IPS-NIHi7 (cell line): ENCODE measurements around the gene ALPG.
"Not testable (repeated sequence)": the region's sequence is repeated elsewhere in the genome, so short reads cannot be mapped to it uniquely, and the experiment has no call there.

Experiments used
- DNase-seq: peaks from one replicate; pipeline ENCODE4 v3.0.0; 2012; ENCODE audit warnings: mixed read lengths; ENCODE audit errors: extremely low spot score

The ALPG gene

DNA sequence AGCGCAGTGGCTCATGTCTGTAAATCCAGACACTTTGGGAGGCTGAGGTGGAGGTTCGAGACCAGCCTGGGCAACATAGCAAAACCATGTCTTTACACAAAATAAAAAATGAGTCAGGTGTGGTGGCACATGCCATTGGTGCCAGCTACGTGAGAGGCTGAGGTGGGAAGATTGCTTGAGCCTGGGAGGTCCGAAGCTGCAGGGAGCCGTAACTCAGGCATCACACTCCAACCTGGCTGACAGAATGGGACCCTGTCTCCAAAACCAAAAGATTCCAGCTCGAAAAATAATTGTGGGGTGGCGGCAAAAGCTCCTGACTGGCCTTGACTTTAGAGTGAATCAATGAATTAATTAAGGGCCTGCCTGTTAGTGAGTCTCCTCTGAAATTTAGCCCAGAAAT lies 29.3 kb upstream of the ALPG start:
- no peak for DNase-seq

DNA sequence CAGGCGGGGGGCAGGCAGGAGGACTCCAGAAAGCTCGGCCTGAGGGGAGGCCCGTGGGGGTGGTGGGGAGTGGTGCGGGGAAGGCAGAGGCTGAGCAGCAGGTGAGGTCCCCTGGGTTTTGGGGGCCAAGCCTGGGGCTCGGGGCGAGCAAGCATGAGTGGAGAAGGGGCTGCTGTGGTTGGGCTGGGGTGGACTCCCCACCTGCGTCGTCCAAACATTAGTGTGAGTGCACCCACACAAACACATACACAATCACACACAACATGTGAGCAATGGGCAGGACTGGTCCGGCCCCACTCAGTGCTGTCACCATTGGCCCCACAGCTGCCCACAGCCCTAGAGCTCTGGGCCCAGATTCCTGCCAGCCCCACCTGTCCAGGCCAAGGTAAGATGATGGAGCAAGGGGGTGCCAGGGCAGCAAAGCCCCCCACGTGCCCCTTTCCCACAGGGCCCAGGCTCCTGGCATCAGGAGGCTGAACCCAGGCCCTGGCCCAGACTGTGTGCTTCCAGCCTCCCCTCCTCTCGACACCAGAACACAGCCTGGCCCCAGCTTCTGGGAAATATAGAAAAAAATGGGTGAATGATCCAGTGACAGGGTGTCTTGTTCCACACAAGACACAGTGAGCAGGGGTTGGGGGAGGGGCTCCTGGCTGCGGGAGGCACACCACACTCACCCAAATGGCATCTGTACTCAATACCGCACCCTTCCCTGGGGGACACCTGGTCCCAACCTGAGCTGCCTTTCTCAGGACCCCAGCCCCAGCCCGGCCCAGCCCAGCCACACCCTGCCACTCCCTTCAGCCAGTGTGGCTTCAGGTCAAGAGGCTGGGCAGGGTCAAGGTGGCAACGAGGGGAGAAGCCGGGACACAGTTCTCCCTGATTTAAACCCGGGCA lies 28.6 kb upstream of the ALPG start:
- no peak for DNase-seq

- not testable (repeated sequence) for DNase-seq
Observed at GRCh38 chr2:232378735-232379151, 27.9 kb upstream of the ALPG start, which contains the start of gene ALPP. ALPP (plus strand) TSS chr2:232378751; CDS start chr2:232378803, 52 bp downstream.

- DNase-seq, result not testable (repeated sequence)
Observed at GRCh38 chr2:232379610-232380590, 26.7 kb upstream of the ALPG start.

GRCh38 chr2:232381204-232382031 lies 25.2 kb upstream of the ALPG start:
- DNase-seq, result not testable (repeated sequence)

- DNase-seq, result no peak
Observed at GRCh38 chr2:232382331-232383225, 24.1 kb upstream of the ALPG start.

GRCh38 chr2:232384466-232384865 lies 22.2 kb upstream of the ALPG start:
- DNase-seq, result no peak

- DNase-seq, result not testable (repeated sequence)
Observed at GRCh38 chr2:232385058-232385457, 21.6 kb upstream of the ALPG start.

DNA sequence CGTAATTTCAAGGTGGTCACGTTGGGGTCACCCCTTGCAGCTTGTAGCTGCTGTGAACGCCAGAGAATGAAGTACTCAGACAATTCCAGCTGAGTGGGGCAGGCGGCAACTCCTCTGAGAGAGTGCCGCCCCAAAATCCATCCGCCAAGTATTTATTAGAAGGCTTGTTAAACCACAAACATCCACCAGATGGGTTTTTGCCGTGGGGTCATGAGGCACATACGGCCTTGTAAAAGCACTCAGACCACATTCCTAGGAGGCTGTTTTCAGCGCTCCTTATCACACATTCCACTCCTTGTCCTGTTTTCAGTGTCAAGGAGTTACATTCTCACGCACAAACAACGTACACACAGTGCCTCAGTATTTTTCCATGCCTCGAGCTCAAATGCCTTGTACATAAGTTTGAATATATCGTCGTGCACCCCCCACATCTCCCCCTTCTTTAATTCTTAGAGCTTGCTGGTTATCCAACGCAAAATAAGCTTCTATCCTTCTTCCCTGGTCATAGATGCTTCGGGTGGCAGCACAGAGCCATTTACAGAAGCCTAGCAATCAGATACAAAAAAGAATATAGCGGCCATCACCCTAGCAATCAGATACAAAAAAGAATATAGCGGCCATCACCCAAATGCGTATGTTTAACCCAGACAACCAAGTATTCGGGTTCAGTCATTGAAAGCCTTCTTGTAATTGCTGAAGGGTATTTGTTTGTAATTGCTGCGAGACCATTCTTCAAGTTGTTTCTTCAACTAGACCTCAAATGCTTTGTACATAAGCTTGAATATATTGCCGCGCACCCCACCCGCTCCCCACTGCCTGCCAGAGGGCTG lies 20.8 kb upstream of the ALPG start:
- no peak for DNase-seq

DNA sequence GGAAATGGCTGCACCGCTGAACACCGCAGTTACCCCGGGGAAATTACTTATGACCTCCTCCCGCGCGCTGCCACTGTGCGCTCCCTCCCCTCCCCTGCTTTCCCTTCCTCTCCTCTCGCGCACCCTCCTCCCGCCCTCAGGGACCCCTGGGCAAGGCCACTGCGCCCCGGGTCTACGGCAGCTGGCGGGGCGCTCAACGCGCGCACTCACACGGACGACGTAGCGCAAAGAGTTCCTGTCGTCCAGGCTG lies 20.2 kb upstream of the ALPG start:
- no peak for DNase-seq

DNA sequence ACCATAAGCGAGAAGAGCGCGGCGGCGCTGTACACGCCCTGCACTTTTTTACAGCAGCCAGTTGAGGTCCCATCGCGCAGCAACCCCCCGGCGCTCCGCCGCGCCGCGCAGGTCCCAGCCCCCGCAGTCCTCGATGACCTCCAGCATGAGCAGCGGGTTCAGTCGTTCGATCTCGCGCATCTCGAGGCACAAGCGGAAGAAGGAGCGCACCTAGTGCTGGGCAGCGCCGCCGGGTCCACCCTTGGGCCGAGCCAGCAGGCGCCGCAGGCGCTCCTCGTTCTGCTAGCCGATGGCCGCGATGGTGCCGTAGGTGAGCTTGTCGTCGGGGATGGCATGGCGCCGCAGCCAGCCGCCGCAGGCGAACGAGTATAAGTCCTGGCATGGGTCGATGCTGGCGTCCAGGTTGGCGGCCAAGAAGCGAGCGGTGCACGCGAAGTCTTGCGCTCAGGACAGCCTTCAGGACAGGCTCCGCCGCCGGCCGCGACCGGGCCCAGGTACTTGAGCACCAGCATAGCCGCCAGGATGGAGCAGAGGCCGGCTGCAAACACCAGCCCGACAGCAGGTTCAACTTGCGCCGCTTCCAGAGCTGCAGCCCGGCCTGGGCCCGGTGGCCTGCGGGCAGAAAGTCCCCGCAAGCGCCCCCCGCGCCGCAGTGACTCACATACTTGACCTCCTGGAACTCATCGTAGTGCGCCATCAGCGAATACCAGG lies 19.7 kb upstream of the ALPG start:
- DNase-seq, result peak; percentile 46

GRCh38 chr2:232387451-232388171 lies 19.0 kb upstream of the ALPG start:
- DNase-seq, result peak; percentile 45

DNA sequence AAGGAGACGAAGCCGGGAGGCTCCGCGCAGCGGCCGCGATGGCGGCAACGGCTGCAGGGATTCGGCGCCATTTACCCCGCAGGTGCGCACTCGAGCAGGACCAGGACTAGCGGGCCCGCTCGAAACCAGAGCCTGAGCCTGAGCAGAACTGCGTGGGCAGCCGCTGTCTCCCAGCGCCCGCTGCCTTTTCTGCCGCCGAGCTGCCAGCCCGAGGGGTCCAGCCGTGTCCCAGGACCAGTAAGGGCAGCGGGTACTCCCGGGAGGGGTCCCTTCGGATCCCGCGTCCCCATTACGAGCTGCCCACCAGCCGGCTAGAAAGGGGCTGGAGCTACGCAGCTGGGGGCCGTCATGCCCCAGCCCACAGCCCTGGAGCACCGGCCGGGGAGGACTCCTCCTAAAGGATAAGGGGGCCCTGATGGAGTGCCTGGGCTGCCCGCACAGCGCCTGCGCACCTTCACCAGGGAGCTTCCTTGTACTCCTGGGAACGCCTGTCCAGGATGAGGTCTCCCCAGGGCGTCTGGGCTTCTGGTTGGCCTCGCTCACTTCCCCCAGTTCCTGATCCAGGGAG lies 18.2 kb upstream of the ALPG start:
- no peak for DNase-seq

DNA sequence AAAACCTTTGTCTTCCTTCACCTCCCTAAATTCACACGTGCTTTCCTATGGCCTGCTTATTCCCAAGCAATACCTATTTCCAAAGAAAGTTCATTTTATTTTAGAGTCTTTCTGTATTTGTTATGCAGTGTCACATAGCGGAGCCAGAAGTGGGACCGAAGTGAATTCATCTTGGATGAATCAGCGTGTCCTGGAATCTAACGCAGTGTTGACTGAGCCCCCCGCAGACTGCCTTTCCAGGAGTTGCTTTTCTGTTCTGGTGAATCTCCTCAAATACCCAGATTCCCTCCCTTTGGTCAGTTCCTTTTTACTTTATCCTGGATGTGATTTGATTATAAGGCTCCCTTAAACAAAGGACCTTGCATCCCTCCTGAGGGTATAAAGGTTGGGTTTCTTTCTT lies 17.3 kb upstream of the ALPG start:
- no peak for DNase-seq

DNA sequence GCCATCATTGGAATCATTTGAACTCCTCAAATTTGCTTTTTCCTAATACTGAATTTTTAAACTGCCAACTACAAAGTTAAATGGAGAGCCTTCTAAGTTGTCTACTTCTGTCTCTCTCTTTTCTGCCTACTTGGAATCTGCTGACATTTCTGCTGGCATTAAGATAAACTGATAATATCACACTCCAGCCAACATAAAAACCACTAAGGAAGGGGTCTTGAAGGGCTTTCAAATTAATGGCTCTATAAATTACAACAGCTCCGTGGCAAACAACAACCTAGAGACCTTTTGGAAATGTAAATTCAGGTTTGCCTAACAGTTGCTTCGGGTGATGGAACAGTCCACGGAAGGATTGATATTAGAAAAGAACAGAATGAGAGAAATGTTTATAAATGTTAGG lies 16.0 kb upstream of the ALPG start:
- DNase-seq, result no peak

- DNase-seq, result no peak
Observed at GRCh38 chr2:232393556-232393955, 13.1 kb upstream of the ALPG start.

- DNase-seq, result not testable (repeated sequence)
Observed at GRCh38 chr2:232394431-232394830, 12.2 kb upstream of the ALPG start.

DNA sequence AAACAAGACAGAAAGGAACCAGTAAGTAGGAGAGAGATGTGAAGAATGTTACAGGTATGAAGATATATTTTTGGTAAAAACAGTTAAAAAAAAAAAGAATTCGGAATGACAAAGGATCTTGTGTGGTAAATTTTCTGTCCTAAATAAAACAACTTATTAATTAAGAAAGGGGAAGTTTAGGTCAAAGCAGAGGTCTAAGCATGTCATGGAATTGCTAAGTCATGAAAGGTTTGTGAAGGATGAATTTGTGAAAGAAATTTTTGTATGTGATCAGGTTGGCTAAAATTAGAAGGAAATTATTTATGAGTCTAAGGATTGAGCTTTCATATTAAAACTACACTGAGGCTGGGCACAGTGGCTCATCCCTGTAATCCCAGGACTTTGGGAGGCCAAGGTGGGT lies 11.1 kb upstream of the ALPG start:
- no peak for DNase-seq
